ENCODE data around the gene DMRTC2. TPM values are rescaled to one million over a fixed set of nuclear protein-coding genes. Genes with fewer than 3 reads are reported as not detected.

The DMRTC2 gene
- total and polyA plus RNA-seq, 4 donors, result 0.03 TPM; not detected in 3

GRCh38 chr19:41892173-41892902 lies 47.5 kb downstream of the DMRTC2 start:
- H3K36me3 ChIP-seq (ENCODE audit: control insufficient read depth in 4 of 4, insufficient read depth in 4 of 4, low read length in 4 of 4), result peaks cover 5 to 68% (median 15%) of the 10 kb centered on the region in 4 donors
- peaks cover 0 to 7% (median 0%) of the 10 kb centered on the region in 5 donors for H3K4me1 ChIP-seq (ENCODE audit: control insufficient read depth in 5 of 5, insufficient read depth in 5 of 5, low read length in 5 of 5)
- DNase-seq, result no peak
- no peak overlapping the region for H3K27ac ChIP-seq (ENCODE audit: low read depth in 1 of 2, low read length in 1 of 2)
- H3K27me3 ChIP-seq (ENCODE audit: control insufficient read depth in 3 of 3, insufficient read depth in 3 of 3, low read length in 2 of 3), result no peaks in the 10 kb centered on the region
- TF ChIP-seq CTCF (IDR thresholded peaks at IDR 0.05; ENCODE audit: control extremely low read depth, extremely low read depth), result no peak
- no peak for ATAC-seq (ENCODE audit: insufficient read depth, low FRiP score)
- no peak overlapping the region for H3K9ac ChIP-seq (ENCODE audit: insufficient read depth in 1 of 2, low read length in 2 of 2)
- WGBS, 2 donors, result 91% methylated on average over 33 to 34 of the region's 34 CpGs
- no peak overlapping the region for H3K4me3 ChIP-seq
- H3K9me3 ChIP-seq (ENCODE audit: control insufficient read depth in 4 of 4, insufficient read depth in 3 of 4, low read length in 3 of 4), result no peaks in the 10 kb centered on the region

GRCh38 chr19:41893899-41894298 lies 49.1 kb downstream of the DMRTC2 start:
- WGBS, 2 donors, result 70 to 79% methylated on average over 6 of the region's 6 CpGs
- peaks cover 0 to 1% (median 0%) of the 10 kb centered on the region in 5 donors for H3K4me1 ChIP-seq (ENCODE audit: control insufficient read depth in 5 of 5, insufficient read depth in 5 of 5, low read length in 5 of 5)
- no peak overlapping the region for H3K9ac ChIP-seq (ENCODE audit: insufficient read depth in 1 of 2, low read length in 2 of 2)
- peaks cover 5 to 72% (median 13%) of the 10 kb centered on the region in 4 donors for H3K36me3 ChIP-seq (ENCODE audit: control insufficient read depth in 4 of 4, insufficient read depth in 4 of 4, low read length in 4 of 4)
- TF ChIP-seq CTCF (IDR thresholded peaks at IDR 0.05; ENCODE audit: control extremely low read depth, extremely low read depth), result no peak
- no peaks in the 10 kb centered on the region for H3K9me3 ChIP-seq (ENCODE audit: control insufficient read depth in 4 of 4, insufficient read depth in 3 of 4, low read length in 3 of 4)
- H3K27me3 ChIP-seq (ENCODE audit: control insufficient read depth in 3 of 3, insufficient read depth in 3 of 3, low read length in 2 of 3), result no peaks in the 10 kb centered on the region
- DNase-seq (no peak), ATAC-seq (ENCODE audit: insufficient read depth, low FRiP score) (no peak)
- no peak overlapping the region for H3K4me3 ChIP-seq
- H3K27ac ChIP-seq (ENCODE audit: low read depth in 1 of 2, low read length in 1 of 2), result no peak overlapping the region

GRCh38 chr19:41894350-41894749 lies 49.5 kb downstream of the DMRTC2 start:
- Histone ChIP-seq H3K4me3 (no peak overlapping the region), H3K4me1 (ENCODE audit: control insufficient read depth in 5 of 5, insufficient read depth in 5 of 5, low read length in 5 of 5) (peaks cover 0 to 1% (median 0%) of the 10 kb centered on the region in 5 donors), H3K36me3 (ENCODE audit: control insufficient read depth in 4 of 4, insufficient read depth in 4 of 4, low read length in 4 of 4) (peaks cover 5 to 70% (median 12%) of the 10 kb centered on the region in 4 donors), H3K9ac (ENCODE audit: insufficient read depth in 1 of 2, low read length in 2 of 2) (no peak overlapping the region), H3K27ac (ENCODE audit: low read depth in 1 of 2, low read length in 1 of 2) (no peak overlapping the region), H3K9me3 (ENCODE audit: control insufficient read depth in 4 of 4, insufficient read depth in 3 of 4, low read length in 3 of 4) (no peaks in the 10 kb centered on the region), H3K27me3 (ENCODE audit: control insufficient read depth in 3 of 3, insufficient read depth in 3 of 3, low read length in 2 of 3) (no peaks in the 10 kb centered on the region)
- DNase-seq (no peak), ATAC-seq (ENCODE audit: insufficient read depth, low FRiP score) (no peak)
- TF ChIP-seq CTCF (IDR thresholded peaks at IDR 0.05; ENCODE audit: control extremely low read depth, extremely low read depth), result no peak
- WGBS, 2 donors, result 87 to 92% methylated on average over 14 of the region's 14 CpGs
